ENCODE measurements around the gene MTA1. TPM values are rescaled to one million over a fixed set of nuclear protein-coding genes. Genes with fewer than 3 reads are reported as not detected.

MTA1 gene
- total and polyA plus RNA-seq, 10 of the 15 experiments (the other 5 are each of a cell fraction or from before 2014, with no cell fraction given) = 0.14 to 162 (median 30.6) TPM

DNA sequence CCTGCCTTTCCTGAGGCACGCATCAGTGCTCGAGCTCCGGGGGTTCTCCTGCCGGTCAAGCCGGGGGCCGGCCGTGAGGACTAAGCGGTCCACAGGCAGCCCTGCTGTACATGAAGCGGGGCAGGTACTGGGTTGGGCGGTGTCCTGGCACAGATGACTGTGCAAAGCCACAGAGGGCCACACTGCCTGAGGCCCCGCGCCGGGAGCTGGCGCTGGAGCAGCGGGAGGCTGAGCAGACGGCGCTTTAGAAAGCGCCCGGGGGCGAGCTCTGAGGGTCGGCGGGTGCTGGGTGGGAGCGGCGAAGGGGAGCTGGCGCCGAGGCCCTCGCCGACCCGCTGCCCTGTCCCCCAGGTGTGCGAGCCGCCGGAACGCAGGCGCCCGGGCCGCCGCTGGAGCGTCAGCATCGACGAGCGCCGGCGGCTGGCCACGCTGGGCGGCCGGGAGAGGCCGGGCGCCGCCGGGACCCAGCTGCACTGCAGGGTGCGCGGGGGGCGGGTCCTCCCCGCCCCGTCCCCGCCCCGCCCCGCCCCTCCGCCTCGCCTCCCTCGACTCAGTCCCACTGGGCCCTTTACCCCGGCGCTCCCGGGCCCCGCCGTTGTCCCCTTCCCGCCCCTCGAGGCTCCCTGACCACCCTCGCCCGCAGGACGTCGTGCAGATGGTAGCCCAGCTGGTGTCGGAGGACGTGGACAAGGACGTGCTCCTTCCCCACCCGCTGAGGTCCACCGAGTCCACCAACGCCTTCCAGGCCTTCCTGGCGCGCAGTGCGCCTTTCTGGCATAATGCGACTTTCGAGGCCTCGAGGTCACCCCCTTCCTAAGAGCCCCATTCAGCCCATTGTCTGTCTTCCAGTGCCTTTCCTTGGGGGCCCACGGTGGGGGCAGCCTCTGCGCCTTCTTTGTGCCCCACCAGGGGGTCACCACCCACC is 8.3 kb upstream of the MTA1 start:
- ATAC-seq (peak; percentile 39), DNase-seq (ENCODE audit: low read depth, low spot score) (no peak), FAIRE-seq (no peak)
- Histone ChIP-seq H3K27me3 (replicated peaks in 1 of 2; ENCODE audit: control insufficient read depth in 2 of 2, insufficient read depth in 2 of 2, low read length in 1 of 2) (peaks cover 7 to 10% of the 10 kb centered on the region in 2 experiments; a peak in 3 of 4 replicates), H3K4me3 (no peak overlapping the region), H3K36me3 (ENCODE audit: control insufficient read depth in 2 of 2, insufficient read depth in 2 of 2, low read length in 1 of 2) (no peaks in the 10 kb centered on the region), H4K20me1 (ENCODE audit: control insufficient read depth, insufficient read depth) (no peaks in the 10 kb centered on the region), H3K27ac (ENCODE audit: control insufficient read depth, insufficient read depth) (no peak overlapping the region), H3K79me2 (ENCODE audit: control insufficient read depth, insufficient read depth, low read length) (no peaks in the 10 kb centered on the region), H3K9ac (ENCODE audit: control insufficient read depth, insufficient read depth, low read length) (no peak overlapping the region), H3K4me2 (ENCODE audit: control insufficient read depth, insufficient read depth) (no peak overlapping the region), H3K9me3 (replicated peaks; ENCODE audit: control insufficient read depth, insufficient read depth, low read length) (no peaks in the 10 kb centered on the region), H2AFZ (ENCODE audit: control insufficient read depth, low read depth, low read length) (no peak overlapping the region), H3K4me1 (ENCODE audit: control insufficient read depth, insufficient read depth, low read length) (no peaks in the 10 kb centered on the region)
- CTCF ChIA-PET = interaction anchor here (1.7 kb wide), 1 partner anchor 69 kb away, joined by 4 read pairs; no protein-coding TSS in a partner anchor
- TF ChIP-seq TCF3 (IDR thresholded peaks at IDR 0.05; ENCODE audit: borderline replicate concordance, insufficient read depth, low read depth, low read length) = no peak
- TF ChIP-seq, protein P1, sequence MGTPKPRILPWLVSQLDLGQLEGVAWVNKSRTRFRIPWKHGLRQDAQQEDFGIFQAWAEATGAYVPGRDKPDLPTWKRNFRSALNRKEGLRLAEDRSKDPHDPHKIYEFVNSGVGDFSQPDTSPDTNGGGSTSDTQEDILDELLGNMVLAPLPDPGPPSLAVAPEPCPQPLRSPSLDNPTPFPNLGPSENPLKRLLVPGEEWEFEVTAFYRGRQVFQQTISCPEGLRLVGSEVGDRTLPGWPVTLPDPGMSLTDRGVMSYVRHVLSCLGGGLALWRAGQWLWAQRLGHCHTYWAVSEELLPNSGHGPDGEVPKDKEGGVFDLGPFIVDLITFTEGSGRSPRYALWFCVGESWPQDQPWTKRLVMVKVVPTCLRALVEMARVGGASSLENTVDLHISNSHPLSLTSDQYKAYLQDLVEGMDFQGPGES (IDR thresholded peaks at IDR 0.05) = no peak
- TF ChIP-seq IRF4 (IDR thresholded peaks at IDR 0.05; ENCODE audit: low read depth, low read length) = no peak
- TF ChIP-seq, protein P2, sequence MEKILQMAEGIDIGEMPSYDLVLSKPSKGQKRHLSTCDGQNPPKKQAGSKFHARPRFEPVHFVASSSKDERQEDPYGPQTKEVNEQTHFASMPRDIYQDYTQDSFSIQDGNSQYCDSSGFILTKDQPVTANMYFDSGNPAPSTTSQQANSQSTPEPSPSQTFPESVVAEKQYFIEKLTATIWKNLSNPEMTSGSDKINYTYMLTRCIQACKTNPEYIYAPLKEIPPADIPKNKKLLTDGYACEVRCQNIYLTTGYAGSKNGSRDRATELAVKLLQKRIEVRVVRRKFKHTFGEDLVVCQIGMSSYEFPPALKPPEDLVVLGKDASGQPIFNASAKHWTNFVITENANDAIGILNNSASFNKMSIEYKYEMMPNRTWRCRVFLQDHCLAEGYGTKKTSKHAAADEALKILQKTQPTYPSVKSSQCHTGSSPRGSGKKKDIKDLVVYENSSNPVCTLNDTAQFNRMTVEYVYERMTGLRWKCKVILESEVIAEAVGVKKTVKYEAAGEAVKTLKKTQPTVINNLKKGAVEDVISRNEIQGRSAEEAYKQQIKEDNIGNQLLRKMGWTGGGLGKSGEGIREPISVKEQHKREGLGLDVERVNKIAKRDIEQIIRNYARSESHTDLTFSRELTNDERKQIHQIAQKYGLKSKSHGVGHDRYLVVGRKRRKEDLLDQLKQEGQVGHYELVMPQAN (conservative IDR thresholded peaks at IDR 0.05) = no peak
- no peak for TF ChIP-seq ZNF622 (IDR thresholded peaks at IDR 0.05)
- no peak for TF ChIP-seq FOXK2 (IDR thresholded peaks at IDR 0.05)
- TF ChIP-seq FOS (IDR thresholded peaks at IDR 0.05; ENCODE audit: borderline replicate concordance, extremely low read depth, insufficient read length) = no peak
- BruUV-seq (replicated peaks) = no TSS peak
- RAD21 ChIA-PET (ENCODE audit: unreplicated experiment) = no interaction called here
- SMC1A ChIA-PET (ENCODE audit: uncharacterized antibody, unreplicated experiment) = no interaction called here
- POLR2A ChIA-PET = interaction anchor here (0.6 kb wide), 1 partner anchor 310 kb away, joined by 3 read pairs; no protein-coding TSS in a partner anchor
- 23% methylated on average over 65 of the region's 86 CpGs for WGBS (ENCODE audit: insufficient coverage, insufficient replicate concordance, low lambda C conversion rate, missing lambda C conversion rate)
- intact Hi-C loops (cut with micrococcal nuclease; ENCODE audit: unreplicated experiment) (no loop called here), in situ Hi-C loops (cut with MboI) (no loop called here)
